K562 (cell line): ENCODE measurements around the gene KRT85. TPM values are rescaled to one million over a fixed set of nuclear protein-coding genes. Genes with fewer than 3 reads are reported as not detected.

Experiments used
- ATAC-seq: fragments of 200-7000 bp; cut with Tn5 transposase; 3 replicates; pipeline ENCODE4 v1.9.1; 2020; ENCODE audit warnings: moderate library complexity
- BruUV-seq: library from RNA; stranded (reverse); fragments of 400-500 nt; replicated peaks from 2 replicates; lab custom pipeline; 2021; lab: Mats Ljungman, UMichigan
- CTCF ChIA-PET: fragments of 300-600 bp; formaldehyde crosslinking; extraction: SDS; loops from one replicate; lab custom pipeline; 2021; ENCODE audit warnings: low intra/inter-chr PET ratio; lab: Yijun Ruan, JAX
- POLR2A ChIA-PET: fragments of 300-600, 350-650 bp; sonication (Branson Sonifier 250); formaldehyde crosslinking; extraction: SDS; loops from one replicate; lab custom pipeline; 2021; ENCODE audit warnings: antibody characterized with exemption, inconsistent platforms; lab: Yijun Ruan, JAX
- DNase-seq, 4 experiments: peaks; one replicate each; pipeline versions ENCODE4 v3.0.0 to v3.0.0-alpha.2; 2011 to 2018; ENCODE audit warnings: low spot score in 3 of 4, mixed read lengths in 3 of 4; ENCODE audit errors: extremely low read depth in 1 of 4
- FAIRE-seq: peaks from 2 replicates; lab custom pipeline; 2011; peaks lifted over from hg19 to GRCh38; lab: Jason Lieb, UNC
- H2AFZ ChIP-seq: 2 replicates; pipeline ENCODE4 v1.6.0; 2011; ENCODE audit warnings: low read depth, low read length, control low read depth, inconsistent platforms
- H3K27ac ChIP-seq: fragments of 200-600 bp; 3 replicates; pipeline ENCODE4 v1.8.0; 2011; ENCODE audit warnings: low read depth, mild to moderate bottlenecking, control low read depth, inconsistent platforms, low read length, moderate library complexity, mixed read lengths; ENCODE audit errors: extremely low read depth
- H3K27me3 ChIP-seq, 2 experiments: fragments of 300-600 bp in 1 of 2; 2 replicates in 1 of 2; 3 replicates in 1 of 2; pipeline versions ENCODE4 v1.6.0 to v1.8.0; 2011; ENCODE audit warnings: inconsistent platforms in 2 of 2, low read length in 2 of 2, mild to moderate bottlenecking in 1 of 2, mixed read lengths in 1 of 2, moderate library complexity in 1 of 2; ENCODE audit not compliant: control insufficient read depth in 2 of 2, insufficient read depth in 2 of 2
- H3K36me3 ChIP-seq: fragments of 300-600 bp; 3 replicates; pipeline ENCODE4 v1.8.0; 2011; ENCODE audit warnings: mild to moderate bottlenecking, low read length, inconsistent platforms; ENCODE audit not compliant: control insufficient read depth, insufficient read depth
- H3K4me1 ChIP-seq, 2 experiments: fragments of 200-600 bp in 1 of 2; replicated peaks in 1 of 2; 2 replicates in 1 of 2; 3 replicates in 1 of 2; pipeline versions ENCODE4 v1.5.1 to v1.8.0; 2011; ENCODE audit warnings: inconsistent platforms in 2 of 2, low read length in 2 of 2, mild to moderate bottlenecking in 1 of 2, mixed read lengths in 1 of 2, moderate library complexity in 1 of 2; ENCODE audit not compliant: control insufficient read depth in 2 of 2, insufficient read depth in 2 of 2
- H3K4me2 ChIP-seq: 2 replicates; pipeline ENCODE4 v1.6.1; 2011; ENCODE audit warnings: low read length, control low read depth, inconsistent platforms, mixed read lengths; ENCODE audit not compliant: insufficient read depth
- H3K4me3 ChIP-seq: fragments of 200-600 bp; sonication (generic), shearing (Covaris generic); 2 replicates; pipeline ENCODE4 v1.5.1; 2016; ENCODE audit warnings: control low read depth, inconsistent platforms
- H3K79me2 ChIP-seq: fragments of 200-600 bp; 3 replicates; pipeline ENCODE4 v1.8.0; 2011; ENCODE audit warnings: low read length, inconsistent platforms; ENCODE audit not compliant: control insufficient read depth, insufficient read depth
- H3K9ac ChIP-seq, 2 experiments: 2 replicates each; pipeline versions ENCODE4 v1.6.0 to v1.6.1; 2011; ENCODE audit warnings: low read depth in 2 of 2, low read length in 2 of 2, control low read depth in 1 of 2, inconsistent platforms in 1 of 2, mild to moderate bottlenecking in 1 of 2, mixed read lengths in 1 of 2; ENCODE audit not compliant: insufficient read depth in 1 of 2
- H3K9me1 ChIP-seq: one replicate; pipeline ENCODE4 v1.6.0; 2011; ENCODE audit warnings: inconsistent platforms, mild to moderate bottlenecking, low read length, moderate library complexity; ENCODE audit not compliant: control insufficient read depth, insufficient read depth
- H3K9me3 ChIP-seq: replicated peaks from 2 replicates; pipeline ENCODE4 v1.5.1; 2011; ENCODE audit warnings: low read depth, low read length, inconsistent platforms; ENCODE audit not compliant: control insufficient read depth, insufficient read depth
- H4K20me1 ChIP-seq: replicated peaks from 2 replicates; pipeline ENCODE4 v1.6.1; 2011; ENCODE audit warnings: low read length, inconsistent platforms, mixed read lengths; ENCODE audit not compliant: control insufficient read depth, insufficient read depth
- FOXJ2 ChIP-seq: fragments of 200-800 bp; sonication (Bioruptor generic); IDR thresholded peaks from 2 replicates; pipeline ENCODE4 v1.6.1; 2016; ENCODE audit warnings: missing genetic modification characterization, missing compliant biosample characterization
- RAD21 ChIP-seq, 2 experiments: fragments of 250-450 bp in 1 of 2; fragments of 450-650 bp in 1 of 2; sonication (Bioruptor Pico) in 1 of 2; formaldehyde crosslinking in 1 of 2; IDR thresholded peaks in 1 of 2; conservative IDR thresholded peaks in 1 of 2; 2 replicates each; pipeline versions ENCODE4 v1.4.0 to v1.8.0; 2020 to 2022; ENCODE audit warnings: mild to moderate bottlenecking in 2 of 2, moderate library complexity in 1 of 2
- SRSF9 ChIP-seq: fragments of 200-400 bp; formaldehyde crosslinking; IDR thresholded peaks from 2 replicates; pipeline ENCODE4 v1.6.1; 2017; ENCODE audit warnings: low read depth, low read length, borderline replicate concordance
- STAG1 ChIP-seq: sonication (generic); formaldehyde crosslinking; IDR thresholded peaks from 2 replicates; pipeline ENCODE4 v1.5.0; 2020; ENCODE audit warnings: missing genetic modification reagents, borderline replicate concordance
- ZNF263 ChIP-seq: sonication (generic); formaldehyde crosslinking; IDR thresholded peaks from 2 replicates; pipeline ENCODE4 v1.8.0; 2022; ENCODE audit warnings: mild to moderate bottlenecking, missing genetic modification reagents, borderline replicate concordance
- ZNF347 ChIP-seq: fragments of 450-650 bp; formaldehyde crosslinking; IDR thresholded peaks from 2 replicates; pipeline ENCODE4 v1.4.0; 2020; ENCODE audit warnings: low read depth, mild to moderate bottlenecking, moderate library complexity
- ZNF584 ChIP-seq: fragments of 200-800 bp; sonication (Bioruptor generic); IDR thresholded peaks from 2 replicates; pipeline ENCODE4 v1.6.1; 2016; ENCODE audit warnings: low read depth, mild to moderate bottlenecking, missing genetic modification characterization, missing compliant biosample characterization
- WGBS: fragments of 100-300 bp; shearing (Covaris generic); methylation state at CpG from one replicate; pipeline ENCODE4 v1.1.6; 2016; ENCODE audit warnings: low coverage, mixed read lengths; ENCODE audit not compliant: insufficient coverage; ENCODE audit errors: missing lambda C conversion rate; 5-methylcytosine and 5-hydroxymethylcytosine counted together
- in situ Hi-C: fragments of 300-500 bp; cut with MboI; formaldehyde crosslinking; loops from 4 replicates; pipeline ENCODE4 v1.15.0; 2018; ENCODE audit warnings: inconsistent platforms, mixed read lengths
- intact Hi-C: fragments of 100-400 bp; cut with micrococcal nuclease; formaldehyde crosslinking; loops from 2 replicates; pipeline ENCODE4 v1.14.2; 2022
- polyA plus RNA-seq, 8 experiments: library from polyadenylated mRNA; depleted of rRNA in 4 of 8; stranded (reverse) in 5 of 8; unstranded in 3 of 8; fragments of >200 nt; fragmentation: Nextera tagmentation in 2 of 8; fragmentation: Illumina TruSeq in 1 of 8; extraction: Ambion mirVana in 2 of 8; extraction: Trizol in 1 of 8; gene quantifications; 2 replicates each; pipeline versions ENCODE4 v1.2.1 to v1.2.3, GENCODE V29; 2011 to 2014; ENCODE audit warnings: inconsistent platforms in 1 of 8, missing spikeins in 1 of 8
- total RNA-seq, 7 experiments: library from RNA; depleted of rRNA in 6 of 7; stranded (reverse); fragments of >200 nt in 6 of 7; fragmentation: Illumina TruSeq in 2 of 7; extraction: Trizol in 2 of 7; gene quantifications; 2 replicates each; pipeline versions ENCODE4 v1.2.1 to v1.2.3, GENCODE V29; 2011 to 2021; ENCODE audit warnings: low replicate concordance in 1 of 7
- TF ChIP-seq, protein P1 (sequence below), 3 experiments: IDR thresholded peaks in 2 of 3; conservative IDR thresholded peaks in 1 of 3; 2 replicates each; pipeline ENCODE4 v1.5.1; 2011 to 2012; ENCODE audit warnings: low read length in 3 of 3, mild to moderate bottlenecking in 3 of 3, control low read depth in 2 of 3, improper control_type of control experiment in 1 of 3, inconsistent platforms in 1 of 3, low read depth in 1 of 3, mixed read lengths in 1 of 3, moderate library complexity in 1 of 3; ENCODE audit not compliant: insufficient read depth in 2 of 3
- TF ChIP-seq, protein P2 (sequence below), 2 experiments: fragments of 450-650 bp; formaldehyde crosslinking in 1 of 2; IDR thresholded peaks; 2 replicates each; pipeline versions ENCODE4 v1.4.0 to v1.6.1; 2014 to 2020; ENCODE audit warnings: mild to moderate bottlenecking in 2 of 2, borderline replicate concordance in 1 of 2, low read depth in 1 of 2

Gene KRT85
- total and polyA plus RNA-seq, 9 of the 15 experiments (the other 6 are each of a cell fraction or from before 2014, with no cell fraction given) = not detected

DNA sequence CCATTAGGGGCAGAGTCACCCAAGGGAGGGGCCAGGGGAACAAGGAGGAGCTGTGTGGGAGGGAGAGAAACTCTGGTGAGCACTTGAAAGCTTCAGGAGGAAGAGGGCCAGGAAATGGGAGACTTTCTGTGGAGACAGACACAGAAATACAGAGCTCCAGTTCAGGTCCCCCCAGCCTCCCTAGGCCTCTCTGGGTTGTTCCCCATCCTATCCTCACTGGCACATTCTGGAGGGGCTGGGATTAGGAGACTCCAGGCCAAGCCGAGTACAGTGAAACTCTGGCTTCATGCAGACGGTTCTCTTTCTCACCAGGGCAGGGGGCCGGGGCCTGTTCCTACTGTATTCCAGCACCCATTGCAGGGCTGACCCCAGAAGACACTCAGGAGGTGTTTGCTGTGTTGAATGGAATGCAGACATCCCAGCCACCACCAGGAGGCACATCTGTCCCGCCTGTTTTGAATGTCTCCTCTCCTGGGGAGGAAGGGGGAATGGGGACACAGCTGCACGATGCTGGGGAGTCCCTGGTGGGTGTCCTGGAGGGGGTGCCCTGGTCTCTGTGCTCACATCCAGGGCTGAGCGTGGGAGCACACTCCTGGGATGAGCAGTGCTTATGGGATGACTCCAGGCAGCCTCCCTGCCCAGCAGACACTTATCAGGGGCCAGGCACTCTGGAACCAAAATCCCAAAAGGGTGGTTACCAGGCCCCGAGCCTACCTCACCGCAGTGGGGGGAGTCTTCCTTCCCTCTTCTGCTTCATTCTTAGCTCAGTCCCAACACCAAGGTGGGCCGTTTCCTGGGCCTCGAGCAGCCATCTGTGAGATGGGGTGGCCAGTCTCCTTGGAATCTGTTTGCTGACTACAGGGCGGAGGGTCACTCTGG lies 23.7 kb upstream of the KRT85 start:
- H3K27ac ChIP-seq = no peak overlapping the region
- ATAC-seq = peak; percentile 79
- no TSS peak for BruUV-seq
- H3K4me3 ChIP-seq = no peak overlapping the region
- CTCF ChIA-PET = interaction anchor here (1.0 to 1.2 kb wide), 2 partner anchors 488 to 489 kb away, joined by 3 to 5 read pairs; no protein-coding TSS in a partner anchor
- POLR2A ChIA-PET = interaction anchor here (0.7 kb wide), 1 partner anchor 18 kb away, joined by 3 read pairs; no protein-coding TSS in a partner anchor
- intact Hi-C loops (no loop called here), in situ Hi-C loops (no loop called here)
- H3K4me2 ChIP-seq = no peak overlapping the region
- WGBS = 1% methylated on average over 8 of the region's 11 CpGs
- no peaks in the 10 kb centered on the region for H3K36me3 ChIP-seq
- peak; percentile 67 for FAIRE-seq
- H3K79me2 ChIP-seq = no peaks in the 10 kb centered on the region
- 0 out of 2 replicates have a peak, but pooled peaks cover 4% of the 10 kb centered on the region for H4K20me1 ChIP-seq
- H3K27me3 ChIP-seq = peaks cover 0 to 36% of the 10 kb centered on the region in 2 experiments; a peak in 2 of 5 replicates
- H2AFZ ChIP-seq = no peak overlapping the region
- no peaks in the 10 kb centered on the region for H3K4me1 ChIP-seq
- no peaks in the 10 kb centered on the region for H3K9me3 ChIP-seq
- peak; percentile 17 to 32 (median 30) for DNase-seq
- H3K9me1 ChIP-seq = no peaks in the 10 kb centered on the region
- no peak overlapping the region for H3K9ac ChIP-seq
- TF ChIP-seq SRSF9 (no peak), ZNF584 (CRISPR knock-in tag) (no peak), STAG1 (CRISPR knock-in tag) (peak; percentile 36; the same call in 1 of the 2 replicates), ZNF347 (CRISPR knock-in tag) (no peak), ZNF263 (CRISPR knock-in tag) (peak; percentile 63; the same call in 1 of the 2 replicates), RAD21 (CRISPR knock-in tag; conservative IDR thresholded peaks at IDR 0.05 in 1 of 2, IDR thresholded peaks at IDR 0.05 in 1 of 2) (peak; percentile 29 to 59; a peak in 3 of 4 replicates), FOXJ2 (tag) (no peak)
- TF ChIP-seq, protein P1, sequence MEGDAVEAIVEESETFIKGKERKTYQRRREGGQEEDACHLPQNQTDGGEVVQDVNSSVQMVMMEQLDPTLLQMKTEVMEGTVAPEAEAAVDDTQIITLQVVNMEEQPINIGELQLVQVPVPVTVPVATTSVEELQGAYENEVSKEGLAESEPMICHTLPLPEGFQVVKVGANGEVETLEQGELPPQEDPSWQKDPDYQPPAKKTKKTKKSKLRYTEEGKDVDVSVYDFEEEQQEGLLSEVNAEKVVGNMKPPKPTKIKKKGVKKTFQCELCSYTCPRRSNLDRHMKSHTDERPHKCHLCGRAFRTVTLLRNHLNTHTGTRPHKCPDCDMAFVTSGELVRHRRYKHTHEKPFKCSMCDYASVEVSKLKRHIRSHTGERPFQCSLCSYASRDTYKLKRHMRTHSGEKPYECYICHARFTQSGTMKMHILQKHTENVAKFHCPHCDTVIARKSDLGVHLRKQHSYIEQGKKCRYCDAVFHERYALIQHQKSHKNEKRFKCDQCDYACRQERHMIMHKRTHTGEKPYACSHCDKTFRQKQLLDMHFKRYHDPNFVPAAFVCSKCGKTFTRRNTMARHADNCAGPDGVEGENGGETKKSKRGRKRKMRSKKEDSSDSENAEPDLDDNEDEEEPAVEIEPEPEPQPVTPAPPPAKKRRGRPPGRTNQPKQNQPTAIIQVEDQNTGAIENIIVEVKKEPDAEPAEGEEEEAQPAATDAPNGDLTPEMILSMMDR (IDR thresholded peaks at IDR 0.05 in 2 of 3, conservative IDR thresholded peaks at IDR 0.05 in 1 of 3; ENCODE audit: insufficient read depth in 2 of 3, low read depth in 1 of 3, low read length in 3 of 3) = peak; percentile 47 to 67 (median 63)
- TF ChIP-seq, protein P2, sequence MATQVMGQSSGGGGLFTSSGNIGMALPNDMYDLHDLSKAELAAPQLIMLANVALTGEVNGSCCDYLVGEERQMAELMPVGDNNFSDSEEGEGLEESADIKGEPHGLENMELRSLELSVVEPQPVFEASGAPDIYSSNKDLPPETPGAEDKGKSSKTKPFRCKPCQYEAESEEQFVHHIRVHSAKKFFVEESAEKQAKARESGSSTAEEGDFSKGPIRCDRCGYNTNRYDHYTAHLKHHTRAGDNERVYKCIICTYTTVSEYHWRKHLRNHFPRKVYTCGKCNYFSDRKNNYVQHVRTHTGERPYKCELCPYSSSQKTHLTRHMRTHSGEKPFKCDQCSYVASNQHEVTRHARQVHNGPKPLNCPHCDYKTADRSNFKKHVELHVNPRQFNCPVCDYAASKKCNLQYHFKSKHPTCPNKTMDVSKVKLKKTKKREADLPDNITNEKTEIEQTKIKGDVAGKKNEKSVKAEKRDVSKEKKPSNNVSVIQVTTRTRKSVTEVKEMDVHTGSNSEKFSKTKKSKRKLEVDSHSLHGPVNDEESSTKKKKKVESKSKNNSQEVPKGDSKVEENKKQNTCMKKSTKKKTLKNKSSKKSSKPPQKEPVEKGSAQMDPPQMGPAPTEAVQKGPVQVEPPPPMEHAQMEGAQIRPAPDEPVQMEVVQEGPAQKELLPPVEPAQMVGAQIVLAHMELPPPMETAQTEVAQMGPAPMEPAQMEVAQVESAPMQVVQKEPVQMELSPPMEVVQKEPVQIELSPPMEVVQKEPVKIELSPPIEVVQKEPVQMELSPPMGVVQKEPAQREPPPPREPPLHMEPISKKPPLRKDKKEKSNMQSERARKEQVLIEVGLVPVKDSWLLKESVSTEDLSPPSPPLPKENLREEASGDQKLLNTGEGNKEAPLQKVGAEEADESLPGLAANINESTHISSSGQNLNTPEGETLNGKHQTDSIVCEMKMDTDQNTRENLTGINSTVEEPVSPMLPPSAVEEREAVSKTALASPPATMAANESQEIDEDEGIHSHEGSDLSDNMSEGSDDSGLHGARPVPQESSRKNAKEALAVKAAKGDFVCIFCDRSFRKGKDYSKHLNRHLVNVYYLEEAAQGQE (IDR thresholded peaks at IDR 0.05; ENCODE audit: borderline replicate concordance) = peak; percentile 24; the same call in 1 of the 2 replicates
- TF ChIP-seq, protein P2 (CRISPR knock-in tag; IDR thresholded peaks at IDR 0.05; ENCODE audit: low read depth) = no peak
